Stimulated activated CD4-positive, alpha-beta T cell treated with anti-CD3 and anti-CD28 coated beads, Interleukin-12 subunit alpha, Interleukin-12 subunit beta, amount 100 ng/mL, for 4 hours (primary cell): Measurements from ENCODE around the gene PEMT.

Source experiments
- DNase-seq: peaks from one replicate; pipeline ENCODE4 v3.0.0-alpha.2; 2020

PEMT gene

GRCh38 chr17:17603895-17604225 is 12.4 kb upstream of the PEMT start:
- no peak for DNase-seq

- no peak for DNase-seq
Measured at GRCh38 chr17:17603178-17603894, 11.8 kb upstream of the PEMT start.

GRCh38 chr17:17599965-17600364 is 8.5 kb upstream of the PEMT start:
- no peak for DNase-seq

- no peak for DNase-seq
Measured at GRCh38 chr17:17598003-17598402, 6.5 kb upstream of the PEMT start.

GRCh38 chr17:17595755-17596154 is 4.2 kb upstream of the PEMT start:
- DNase-seq, result no peak

- no peak for DNase-seq
Measured at GRCh38 chr17:17593222-17593620, 1.7 kb upstream of the PEMT start.

GRCh38 chr17:17590883-17591354 is 589 bp downstream of the PEMT start:
- no peak for DNase-seq

- DNase-seq, result no peak
Measured at GRCh38 chr17:17590141-17590751, 1.3 kb downstream of the PEMT start.

- no peak for DNase-seq
Measured at GRCh38 chr17:17587614-17588337, 3.7 kb downstream of the PEMT start.

- no peak for DNase-seq
Measured at GRCh38 chr17:17582372-17582771, 9.1 kb downstream of the PEMT start.

GRCh38 chr17:17581509-17581908 is 10.0 kb downstream of the PEMT start:
- DNase-seq, result no peak

GRCh38 chr17:17580662-17581470 is 10.6 kb downstream of the PEMT start:
- DNase-seq, result no peak

GRCh38 chr17:17579691-17580090 is 11.8 kb downstream of the PEMT start:
- DNase-seq, result no peak

- no peak for DNase-seq
Measured at GRCh38 chr17:17577373-17577772, 14.1 kb downstream of the PEMT start.

GRCh38 chr17:17576772-17577234 is 14.7 kb downstream of the PEMT start:
- no peak for DNase-seq

GRCh38 chr17:17575360-17576251 is 15.9 kb downstream of the PEMT start:
- DNase-seq, result no peak

- no peak for DNase-seq
Measured at GRCh38 chr17:17573912-17574311, 17.6 kb downstream of the PEMT start.

- no peak for DNase-seq
Measured at GRCh38 chr17:17572010-17572785, 19.3 kb downstream of the PEMT start.

- no peak for DNase-seq
Measured at GRCh38 chr17:17570798-17571716, 20.5 kb downstream of the PEMT start.

- DNase-seq, result no peak
Measured at GRCh38 chr17:17570140-17570797, 21.2 kb downstream of the PEMT start.
